Measurements from ENCODE around the gene ARHGEF7.

DNA sequence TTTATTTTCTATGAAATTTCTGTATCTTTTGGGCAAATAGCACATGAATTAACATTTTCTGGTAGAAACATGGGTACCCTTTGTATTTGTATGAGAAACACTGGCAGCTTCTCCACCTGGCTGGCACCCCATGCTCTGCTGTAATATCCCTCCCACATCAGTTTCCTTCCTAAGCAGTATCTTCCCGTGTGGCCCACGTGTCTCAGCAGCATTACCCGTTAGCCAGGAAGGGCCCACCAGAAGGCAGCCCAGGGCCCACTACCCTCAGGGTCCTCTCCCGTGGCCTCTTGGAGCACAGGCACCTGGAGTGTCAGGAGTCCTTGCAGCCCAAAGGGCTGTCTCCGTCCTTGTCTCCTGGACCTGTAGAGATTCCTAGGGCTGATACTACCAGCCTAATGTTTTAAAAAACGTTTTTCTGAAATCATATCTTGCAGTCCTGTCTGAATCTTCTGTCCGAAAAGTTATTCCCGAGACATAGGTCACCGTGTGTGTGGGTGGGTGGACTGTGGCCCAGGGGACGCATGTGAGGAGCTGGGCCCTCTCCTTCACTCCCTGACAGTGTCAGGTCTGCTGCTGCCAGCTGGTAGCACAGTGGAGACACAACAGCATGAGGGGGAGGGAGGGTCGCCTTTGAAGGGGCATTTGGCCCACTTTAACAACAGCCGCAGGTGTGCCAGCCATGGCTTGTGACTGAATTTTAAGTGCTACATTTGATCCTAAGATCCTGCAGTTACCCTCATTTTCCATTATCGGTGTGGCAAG is 183.3 kb downstream of the ARHGEF7 start:
- TF ChIP-seq, protein P1, sequence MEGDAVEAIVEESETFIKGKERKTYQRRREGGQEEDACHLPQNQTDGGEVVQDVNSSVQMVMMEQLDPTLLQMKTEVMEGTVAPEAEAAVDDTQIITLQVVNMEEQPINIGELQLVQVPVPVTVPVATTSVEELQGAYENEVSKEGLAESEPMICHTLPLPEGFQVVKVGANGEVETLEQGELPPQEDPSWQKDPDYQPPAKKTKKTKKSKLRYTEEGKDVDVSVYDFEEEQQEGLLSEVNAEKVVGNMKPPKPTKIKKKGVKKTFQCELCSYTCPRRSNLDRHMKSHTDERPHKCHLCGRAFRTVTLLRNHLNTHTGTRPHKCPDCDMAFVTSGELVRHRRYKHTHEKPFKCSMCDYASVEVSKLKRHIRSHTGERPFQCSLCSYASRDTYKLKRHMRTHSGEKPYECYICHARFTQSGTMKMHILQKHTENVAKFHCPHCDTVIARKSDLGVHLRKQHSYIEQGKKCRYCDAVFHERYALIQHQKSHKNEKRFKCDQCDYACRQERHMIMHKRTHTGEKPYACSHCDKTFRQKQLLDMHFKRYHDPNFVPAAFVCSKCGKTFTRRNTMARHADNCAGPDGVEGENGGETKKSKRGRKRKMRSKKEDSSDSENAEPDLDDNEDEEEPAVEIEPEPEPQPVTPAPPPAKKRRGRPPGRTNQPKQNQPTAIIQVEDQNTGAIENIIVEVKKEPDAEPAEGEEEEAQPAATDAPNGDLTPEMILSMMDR (IDR thresholded peaks at IDR 0.05; ENCODE audit: insufficient read depth, low read depth, low read length): no peak
- no peak for TF ChIP-seq EZH2 (IDR thresholded peaks at IDR 0.05; ENCODE audit: insufficient read depth, low read length)
